ENCODE data around the gene LONRF2.
"Not testable (repeated sequence)": the region's sequence is repeated elsewhere in the genome, so short reads cannot be mapped to it uniquely, and the experiment has no call there.

The LONRF2 gene

GRCh38 chr2:100321866-100322820 is at the start of gene LONRF2:
Gene LONRF2, minus strand, starts transcription at chr2:100322501. Its CDS starts 408 bp downstream, at chr2:100322093.
- peak; percentile 4 for DNase-seq

GRCh38 chr2:100367163-100367562 is 44.9 kb upstream of the LONRF2 start:
- DNase-seq, result no peak

- DNase-seq, result no peak
Measured at GRCh38 chr2:100365434-100365833, 43.1 kb upstream of the LONRF2 start.

DNA sequence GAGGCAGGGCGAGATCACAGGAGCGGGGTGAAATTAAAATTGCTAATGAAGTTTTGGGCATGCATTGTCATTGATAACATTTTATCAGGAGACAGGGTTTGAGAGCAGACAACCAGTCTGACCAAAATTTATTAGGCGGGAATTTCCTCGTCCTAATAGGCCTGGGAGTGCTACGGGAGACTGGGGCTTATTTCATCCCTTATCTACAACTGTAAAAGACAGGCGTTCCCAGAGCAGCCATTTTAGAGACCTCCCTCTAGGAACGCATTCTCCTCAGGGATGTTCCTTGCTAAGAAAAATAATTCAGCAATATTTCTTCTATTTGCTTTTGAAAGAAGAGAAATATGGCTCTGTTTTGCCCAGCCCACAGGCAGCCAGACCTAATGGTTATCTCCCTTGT is 40.0 kb upstream of the LONRF2 start:
- DNase-seq, result not testable (repeated sequence)

GRCh38 chr2:100359576-100359975 is 37.3 kb upstream of the LONRF2 start:
- no peak for DNase-seq

GRCh38 chr2:100358554-100358953 is 36.3 kb upstream of the LONRF2 start:
- DNase-seq, result no peak

- DNase-seq, result no peak
Measured at GRCh38 chr2:100352521-100352920, 30.2 kb upstream of the LONRF2 start.

GRCh38 chr2:100350661-100351185 is 28.4 kb upstream of the LONRF2 start:
- DNase-seq, result no peak

- DNase-seq, result not testable (repeated sequence)
Measured at GRCh38 chr2:100345144-100345543, 22.8 kb upstream of the LONRF2 start.

- no peak for DNase-seq
Measured at GRCh38 chr2:100344433-100344832, 22.1 kb upstream of the LONRF2 start.

GRCh38 chr2:100342466-100342865 is 20.2 kb upstream of the LONRF2 start:
- not testable (repeated sequence) for DNase-seq

- no peak for DNase-seq
Measured at GRCh38 chr2:100339823-100340222, 17.5 kb upstream of the LONRF2 start.

DNA sequence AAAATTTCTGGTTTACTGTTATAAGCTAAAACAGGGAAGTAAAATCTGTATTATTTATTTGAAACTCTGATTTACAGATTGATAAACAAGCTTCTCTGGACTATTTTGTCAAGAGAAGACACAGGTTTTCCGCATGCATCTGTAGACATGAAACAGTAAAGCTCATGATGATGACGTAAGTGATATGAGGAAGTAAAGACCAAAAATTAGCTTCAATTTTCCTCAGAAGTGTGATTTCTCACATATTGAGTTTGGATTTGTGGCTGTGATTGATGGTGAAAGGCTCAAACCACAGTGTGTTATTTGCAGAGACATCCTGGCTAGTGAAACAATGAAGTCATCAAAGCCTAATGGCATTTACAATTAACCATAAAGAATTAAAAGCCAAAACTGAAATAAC is 12.6 kb upstream of the LONRF2 start:
- no peak for DNase-seq

GRCh38 chr2:100327742-100328141 is 5.4 kb upstream of the LONRF2 start:
- no peak for DNase-seq

GRCh38 chr2:100321179-100321865 is 979 bp downstream of the LONRF2 start:
- no peak for DNase-seq

- DNase-seq, result no peak
Measured at GRCh38 chr2:100320547-100321178, 1.6 kb downstream of the LONRF2 start.

DNA sequence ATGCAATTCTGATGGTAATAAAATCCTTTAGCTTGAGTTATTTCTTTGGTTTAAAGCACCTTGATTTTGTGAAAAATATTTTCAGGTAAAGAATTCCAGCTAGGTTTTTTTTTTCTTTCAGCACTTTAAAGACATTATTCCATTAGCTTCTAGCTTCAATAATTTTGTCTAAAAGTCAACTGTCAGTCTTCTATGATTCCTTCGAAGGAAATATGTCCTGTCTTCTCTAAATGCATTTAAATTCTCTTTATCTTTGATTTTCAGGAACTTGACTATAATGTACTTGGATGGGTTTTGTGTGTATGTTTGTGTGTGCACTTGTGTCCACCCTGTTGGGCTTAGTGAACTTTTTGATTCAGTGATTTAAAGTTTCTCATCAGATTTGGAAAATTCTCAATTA is 4.7 kb downstream of the LONRF2 start:
- DNase-seq, result no peak

DNA sequence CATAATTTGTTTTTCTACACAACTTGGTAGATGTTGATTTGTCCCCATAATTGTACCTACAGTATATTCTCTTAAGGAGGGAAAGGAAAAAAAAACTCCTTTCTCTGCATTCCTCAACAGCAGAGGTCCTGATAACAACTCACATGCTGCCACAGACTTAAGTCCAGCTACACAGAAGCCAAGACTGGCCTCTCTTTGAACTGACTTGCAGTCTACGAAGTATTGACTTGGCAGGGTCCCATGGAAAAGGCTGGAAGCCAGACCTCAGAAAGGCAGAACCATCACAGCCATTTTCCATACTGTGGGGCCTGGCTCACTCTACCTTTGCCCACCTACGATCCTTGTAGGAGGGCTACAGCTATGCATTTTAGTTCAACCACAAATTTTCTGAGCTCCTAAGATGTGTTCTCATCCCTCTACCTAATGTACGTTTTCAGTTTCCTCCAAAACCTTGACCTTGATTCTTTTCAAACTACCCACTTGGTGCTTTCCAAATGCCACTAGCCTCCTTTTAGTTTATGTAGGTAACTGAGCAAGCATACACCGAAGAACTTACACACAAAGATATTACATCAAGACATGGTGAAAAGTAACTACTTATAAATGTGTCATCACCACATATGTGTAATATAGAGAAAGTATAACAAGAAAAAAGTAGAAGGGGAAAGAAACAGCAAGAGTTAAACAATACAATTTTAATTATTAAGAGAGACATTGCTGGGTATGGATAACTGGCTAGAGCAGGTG is 12.2 kb downstream of the LONRF2 start:
- no peak for DNase-seq

GRCh38 chr2:100309311-100309710 is 13.0 kb downstream of the LONRF2 start:
- DNase-seq, result no peak

DNA sequence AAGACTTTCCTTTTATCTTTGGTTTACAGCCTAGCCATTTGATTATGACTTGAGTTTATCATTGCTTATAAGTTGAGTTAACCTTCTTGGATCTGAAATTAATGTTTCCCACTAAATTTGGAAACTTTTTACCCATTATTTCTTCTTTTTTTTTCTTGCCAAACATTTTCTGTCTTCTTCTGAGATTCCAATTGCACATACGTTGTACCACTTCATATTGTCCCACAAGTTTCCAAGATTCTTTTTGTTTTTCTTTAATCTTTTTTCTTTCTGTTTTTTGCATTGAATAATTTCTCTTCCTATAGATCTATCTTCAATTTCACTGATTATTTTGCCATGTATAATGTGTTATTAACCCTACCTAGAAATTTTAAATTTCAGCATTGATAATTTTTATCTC is 18.6 kb downstream of the LONRF2 start:
- DNase-seq, result no peak

- no peak for DNase-seq
Measured at GRCh38 chr2:100302585-100302892, 19.8 kb downstream of the LONRF2 start.

GRCh38 chr2:100301881-100302584 is 20.3 kb downstream of the LONRF2 start:
- no peak for DNase-seq
